H1 (cell line): Measurements from ENCODE around the gene LRRC27. TPM values are rescaled to one million over a fixed set of nuclear protein-coding genes. Genes with fewer than 3 reads are reported as not detected.
A peak's percentile ranks its signal among the peaks of the same experiment; 100 is the strongest.

ENCODE experiments used
- CTCF ChIA-PET: fragments of 300-600 bp; sonication (Branson Sonifier 250); formaldehyde crosslinking; loops from one replicate; lab custom pipeline; 2021; ENCODE audit not compliant: partially characterized antibody; lab: Charles Lee
- POLR2A ChIA-PET: fragments of 300-600 bp; sonication (Branson Sonifier 250); formaldehyde crosslinking; loops from one replicate; lab custom pipeline; 2021; ENCODE audit warnings: inconsistent platforms; ENCODE audit not compliant: partially characterized antibody; lab: Charles Lee
- DNase-seq, 2 experiments: peaks; one replicate each; pipeline versions ENCODE4 v3.0.0 to v3.0.0-alpha.2; 2010 to 2022; ENCODE audit warnings: low spot score in 2 of 2, low read depth in 1 of 2, mixed read lengths in 1 of 2
- FAIRE-seq: peaks from 2 replicates; lab custom pipeline; 2011; peaks lifted over from hg19 to GRCh38; lab: Jason Lieb, UNC
- H2AFZ ChIP-seq: 2 replicates; pipeline ENCODE4 v1.8.1; 2012; ENCODE audit warnings: low read length, inconsistent platforms
- H2AK5ac ChIP-seq: 2 replicates; pipeline ENCODE4 v1.6.1; 2013; ENCODE audit warnings: low read depth, low read length
- H2BK120ac ChIP-seq: replicated peaks from 2 replicates; pipeline ENCODE3; 2013; ENCODE audit warnings: low read depth, low read length, inconsistent platforms
- H2BK12ac ChIP-seq: 2 replicates; pipeline ENCODE4 v1.6.1; 2013; ENCODE audit warnings: low read depth, low read length
- H2BK15ac ChIP-seq: 2 replicates; pipeline ENCODE4 v1.6.1; 2013; ENCODE audit warnings: low read length
- H2BK20ac ChIP-seq: 2 replicates; pipeline ENCODE4 v1.6.1; 2013; ENCODE audit warnings: low read length
- H2BK5ac ChIP-seq: 2 replicates; pipeline ENCODE4 v1.6.1; 2013; ENCODE audit warnings: low read depth, low read length
- H3K14ac ChIP-seq: 2 replicates; pipeline ENCODE4 v1.6.1; 2013; ENCODE audit warnings: inconsistent platforms; ENCODE audit not compliant: insufficient read length
- H3K18ac ChIP-seq: 2 replicates; pipeline ENCODE4 v1.6.1; 2013; ENCODE audit warnings: low read length; ENCODE audit errors: extremely low read depth
- H3K23ac ChIP-seq: 2 replicates; pipeline ENCODE4 v1.6.1; 2013; ENCODE audit warnings: inconsistent platforms; ENCODE audit not compliant: insufficient read length
- H3K23me2 ChIP-seq: 2 replicates; pipeline ENCODE4 v1.6.1; 2013; ENCODE audit warnings: low read depth, low read length
- H3K27ac ChIP-seq: 2 replicates; pipeline ENCODE4 v1.6.1; 2011; ENCODE audit warnings: low read depth, low read length, inconsistent platforms
- H3K27me3 ChIP-seq, 4 experiments: replicated peaks in 1 of 4; 1 replicate in 1 of 4; 2 replicates in 3 of 4; pipeline versions ENCODE4 v1.6.1 to v1.8.1; 2011 to 2013; ENCODE audit warnings: low read length in 3 of 4, mild to moderate bottlenecking in 3 of 4, inconsistent platforms in 2 of 4, mixed read lengths in 2 of 4, moderate library complexity in 1 of 4; ENCODE audit not compliant: control insufficient read depth in 3 of 4, insufficient read depth in 3 of 4; ENCODE audit errors: extremely low read depth in 1 of 4
- H3K36me3 ChIP-seq, 4 experiments: 2 replicates each; pipeline versions ENCODE4 v1.6.1 to v1.8.1; 2011 to 2013; ENCODE audit warnings: mild to moderate bottlenecking in 4 of 4, low read length in 3 of 4, moderate library complexity in 2 of 4, control low read depth in 1 of 4, inconsistent platforms in 1 of 4; ENCODE audit not compliant: insufficient read depth in 4 of 4, control insufficient read depth in 2 of 4
- H3K4ac ChIP-seq: replicated peaks from 2 replicates; pipeline ENCODE3; 2013; ENCODE audit warnings: low read length, low read depth, mixed read lengths, inconsistent platforms; ENCODE audit not compliant: insufficient read length
- H3K4me1 ChIP-seq, 4 experiments: replicated peaks in 1 of 4; 1 replicate in 1 of 4; 2 replicates in 3 of 4; pipeline versions ENCODE4 v1.6.1 to v1.8.1; 2011 to 2013; ENCODE audit warnings: low read length in 3 of 4, inconsistent platforms in 2 of 4, mixed read lengths in 1 of 4; ENCODE audit not compliant: insufficient read depth in 4 of 4, control insufficient read depth in 3 of 4
- H3K4me2 ChIP-seq, 2 experiments: 2 replicates each; pipeline versions ENCODE4 v1.6.1 to v1.8.1; 2011 to 2013; ENCODE audit warnings: low read depth in 2 of 2, low read length in 2 of 2, control low read depth in 1 of 2, inconsistent platforms in 1 of 2, mild to moderate bottlenecking in 1 of 2; ENCODE audit not compliant: insufficient read depth in 1 of 2
- H3K4me3 ChIP-seq, 4 experiments: fragments of 200-600, 300-600 bp in 1 of 4; sonication (generic), shearing (Covaris generic), sonication (Bioruptor Twin) in 1 of 4; 2 replicates each; pipeline versions ENCODE4 v1.5.1 to v1.8.1; 2011 to 2016; ENCODE audit warnings: low read length in 4 of 4, low read depth in 3 of 4, control low read depth in 2 of 4, inconsistent platforms in 2 of 4, mild to moderate bottlenecking in 2 of 4, mixed read lengths in 1 of 4, moderate library complexity in 1 of 4; ENCODE audit not compliant: insufficient read depth in 2 of 4; ENCODE audit errors: extremely low read depth in 1 of 4
- H3K56ac ChIP-seq: replicated peaks from 2 replicates; pipeline ENCODE3; 2013; ENCODE audit warnings: low read depth, mild to moderate bottlenecking, mixed read lengths, low read length, inconsistent platforms; ENCODE audit not compliant: insufficient read length
- H3K79me1 ChIP-seq: 2 replicates; pipeline ENCODE4 v1.6.1; 2013; ENCODE audit warnings: low read depth, low read length, control low read depth
- H3K79me2 ChIP-seq, 2 experiments: 2 replicates each; pipeline versions ENCODE4 v1.6.1 to v1.8.1; 2012 to 2013; ENCODE audit warnings: low read length in 2 of 2, mild to moderate bottlenecking in 2 of 2, inconsistent platforms in 1 of 2; ENCODE audit not compliant: insufficient read depth in 2 of 2, control insufficient read depth in 1 of 2
- H3K9ac ChIP-seq, 4 experiments: replicated peaks in 1 of 4; 1 replicate in 1 of 4; 2 replicates in 3 of 4; pipeline versions ENCODE4 v1.6.1 to v1.8.1; 2011 to 2013; ENCODE audit warnings: low read depth in 3 of 4, low read length in 3 of 4, control low read depth in 2 of 4, mild to moderate bottlenecking in 2 of 4, moderate library complexity in 2 of 4, inconsistent platforms in 1 of 4; ENCODE audit errors: extremely low read depth in 1 of 4
- H3K9me3 ChIP-seq, 2 experiments: 2 replicates each; pipeline versions ENCODE4 v1.6.1 to v1.8.1; 2012 to 2013; ENCODE audit warnings: mild to moderate bottlenecking in 2 of 2, moderate library complexity in 2 of 2, control low read depth in 1 of 2, inconsistent platforms in 1 of 2, low read depth in 1 of 2, low read length in 1 of 2, mixed read lengths in 1 of 2; ENCODE audit not compliant: insufficient read depth in 2 of 2
- H4K20me1 ChIP-seq, 2 experiments: replicated peaks in 1 of 2; 2 replicates each; pipeline versions ENCODE3 to v1.8.1; 2011 to 2013; ENCODE audit warnings: inconsistent platforms in 2 of 2, low read length in 2 of 2, mild to moderate bottlenecking in 1 of 2; ENCODE audit not compliant: insufficient read depth in 2 of 2, control insufficient read depth in 1 of 2
- H4K5ac ChIP-seq: 2 replicates; pipeline ENCODE4 v1.6.1; 2013; ENCODE audit warnings: low read length, low read depth, mixed read lengths, inconsistent platforms; ENCODE audit not compliant: insufficient read length
- H4K8ac ChIP-seq: 2 replicates; pipeline ENCODE4 v1.8.0; 2013; ENCODE audit warnings: mild to moderate bottlenecking, moderate library complexity, low read length, inconsistent platforms; ENCODE audit not compliant: insufficient read depth; ENCODE audit errors: extremely low read depth
- H4K91ac ChIP-seq: replicated peaks from 2 replicates; pipeline ENCODE3; 2013; ENCODE audit warnings: low read length, mixed read lengths, inconsistent platforms; ENCODE audit not compliant: insufficient read length
- ASH2L ChIP-seq: fragments of 200-600, 300-600 bp; sonication (generic); IDR thresholded peaks from one replicate; pipeline ENCODE4 v1.7.1; 2017; ENCODE audit warnings: low read length
- CTBP2 ChIP-seq: IDR thresholded peaks from 2 replicates; pipeline ENCODE4 v1.7.0; 2011; ENCODE audit warnings: borderline replicate concordance, mild to moderate bottlenecking, moderate library complexity, mixed read lengths, low read length; ENCODE audit not compliant: insufficient read depth, insufficient read length
- EGR1 ChIP-seq: IDR thresholded peaks from 2 replicates; pipeline ENCODE4 v1.6.1; 2011; ENCODE audit warnings: low read depth, low read length, borderline replicate concordance
- HDAC6 ChIP-seq: IDR thresholded peaks from one replicate; pipeline ENCODE4 v1.7.1; 2012; ENCODE audit warnings: low read depth, mild to moderate bottlenecking, inconsistent platforms, low read length, moderate library complexity
- KDM4A ChIP-seq: IDR thresholded peaks from one replicate; pipeline ENCODE4 v1.7.1; 2012; ENCODE audit warnings: low read depth, mild to moderate bottlenecking, moderate library complexity, low read length, inconsistent platforms; ENCODE audit not compliant: severe bottlenecking
- KDM5A ChIP-seq: fragments of 200-600 bp; IDR thresholded peaks from 2 replicates; pipeline ENCODE4 v1.7.1; 2012; ENCODE audit warnings: mild to moderate bottlenecking, low read length, inconsistent platforms, mixed read lengths
- MAFK ChIP-seq: IDR thresholded peaks from 2 replicates; pipeline ENCODE4 v1.6.1; 2012; ENCODE audit warnings: low read depth, mild to moderate bottlenecking, improper control_type of control experiment, low read length
- NRF1 ChIP-seq: IDR thresholded peaks from 2 replicates; pipeline ENCODE4 v1.6.1; 2011; ENCODE audit warnings: mild to moderate bottlenecking, low read depth, low read length, improper control_type of control experiment
- POLR2A ChIP-seq, 2 experiments: IDR thresholded peaks; 1 replicate in 1 of 2; 2 replicates in 1 of 2; pipeline ENCODE4 v1.6.1; 2011; ENCODE audit warnings: low read depth in 2 of 2, low read length in 2 of 2, mild to moderate bottlenecking in 2 of 2; ENCODE audit errors: control extremely low read depth in 1 of 2
- SRF ChIP-seq: IDR thresholded peaks from 2 replicates; pipeline ENCODE4 v1.6.1; 2011; ENCODE audit warnings: mild to moderate bottlenecking, low read depth, low read length, moderate library complexity
- TAF7 ChIP-seq: optimal IDR thresholded peaks from 2 replicates; pipeline ENCODE3; 2011; ENCODE audit warnings: low read depth, mild to moderate bottlenecking, inconsistent platforms, low read length, moderate library complexity, borderline replicate concordance
- YY1 ChIP-seq: IDR thresholded peaks from 2 replicates; pipeline ENCODE4 v1.6.1; 2011; ENCODE audit warnings: low read depth, mild to moderate bottlenecking, low read length
- WGBS, 2 experiments: shearing (Covaris generic) in 1 of 2; methylation state at CpG; one replicate each; pipeline versions ENCODE4 v1.1.6 to v1.1.7; 2013 to 2015; ENCODE audit warnings: low lambda C conversion rate in 2 of 2, mixed read lengths in 2 of 2, inconsistent platforms in 1 of 2, low coverage in 1 of 2, missing lambda C conversion rate in 1 of 2; ENCODE audit not compliant: insufficient replicate concordance in 2 of 2, insufficient coverage in 1 of 2, insufficient read length in 1 of 2; ENCODE audit errors: extremely low coverage in 1 of 2, missing lambda C conversion rate in 1 of 2; 5-methylcytosine and 5-hydroxymethylcytosine counted together
- polyA plus RNA-seq, 7 experiments: library from polyadenylated mRNA; depleted of rRNA in 3 of 7; stranded (reverse) in 5 of 7; unstranded in 2 of 7; fragments of >200 nt in 5 of 7; fragments of 200-250 nt in 2 of 7; gene quantifications; 1 replicate in 5 of 7; 2 replicates in 1 of 7; 4 replicates in 1 of 7; pipeline versions ENCODE4 v1.2.1 to v1.2.3, GENCODE V29; 2011 to 2013; ENCODE audit warnings: missing spikeins in 2 of 7, mixed read lengths in 2 of 7
- total RNA-seq: library from RNA; stranded (reverse); fragmentation: NEBNext Ultra II Directional; extraction: Animal tissue kit (Norgen Biotek cat#: 25700); gene quantifications from 2 replicates; pipeline ENCODE4 v1.2.1, GENCODE V29; 2021
- TF ChIP-seq, protein P1 (sequence below): IDR thresholded peaks from 2 replicates; pipeline ENCODE4 v1.6.1; 2012; ENCODE audit warnings: inconsistent platforms

Gene LRRC27
- total and polyA plus RNA-seq, 2 of the 8 experiments (the other 6 are each of a cell fraction or from before 2014, with no cell fraction given), result 1.2 to 3.8 TPM

DNA sequence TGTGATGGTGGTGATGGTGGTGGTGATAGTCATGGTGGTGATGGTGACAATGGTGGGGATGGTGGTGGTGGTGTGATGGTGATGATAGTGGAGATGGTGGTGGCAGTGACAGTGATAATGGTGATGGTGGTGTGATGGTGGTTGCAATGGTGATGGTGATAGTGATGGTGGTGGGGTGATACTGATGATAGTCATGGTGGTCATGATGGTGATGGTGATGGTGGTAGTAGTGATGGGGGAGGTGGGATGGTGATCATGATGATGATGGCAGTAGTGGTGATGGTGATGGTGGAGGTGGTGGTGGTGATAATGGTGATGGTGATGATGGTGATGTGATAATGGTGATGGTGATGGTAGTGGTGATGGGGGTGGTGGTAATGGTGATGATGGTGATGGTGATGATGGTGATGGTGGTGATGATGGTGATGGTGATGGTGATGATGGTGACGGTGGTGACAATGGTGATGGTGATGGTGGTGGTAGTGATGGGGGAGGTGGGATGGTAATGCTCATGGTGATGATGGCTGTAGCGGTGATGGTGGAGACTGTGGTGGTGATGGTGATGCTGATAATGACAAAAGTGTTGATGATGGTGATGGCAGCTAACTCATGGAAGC lies 60.3 kb downstream of the LRRC27 start:
- Histone ChIP-seq H3K36me3 (no peaks in the 10 kb centered on the region), H3K4me1 (peaks cover 0 to 18% (median 13%) of the 10 kb centered on the region in 4 experiments; a peak in 6 of 7 replicates)
- POLR2A ChIA-PET, result no interaction called here
- no peak for TF ChIP-seq TAF7
- TF ChIP-seq MAFK, result no peak
- TF ChIP-seq CTBP2, result no peak
- TF ChIP-seq EGR1, result no peak
- TF ChIP-seq YY1, result no peak
- TF ChIP-seq KDM4A, result no peak
- no peak for TF ChIP-seq ASH2L
- no peak for TF ChIP-seq NRF1
- TF ChIP-seq POLR2A (IDR thresholded peaks at IDR 0.05; ENCODE audit: control extremely low read depth in 1 of 2, low read depth in 2 of 2, low read length in 2 of 2), result no peak
- TF ChIP-seq, protein P1, sequence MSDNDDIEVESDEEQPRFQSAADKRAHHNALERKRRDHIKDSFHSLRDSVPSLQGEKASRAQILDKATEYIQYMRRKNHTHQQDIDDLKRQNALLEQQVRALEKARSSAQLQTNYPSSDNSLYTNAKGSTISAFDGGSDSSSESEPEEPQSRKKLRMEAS, result no peak
- no peak for TF ChIP-seq HDAC6
- TF ChIP-seq KDM5A, result no peak
- TF ChIP-seq SRF, result no peak

More for the DNA sequence above, 60.3 kb downstream of the LRRC27 start:
- Histone ChIP-seq H4K20me1 (peaks cover 0 to 7% of the 10 kb centered on the region in 2 experiments), H2BK5ac (peak overlapping the region; percentile 44), H3K18ac (no peak overlapping the region), H3K27me3 (no peaks in the 10 kb centered on the region), H2AK5ac (peak overlapping the region; percentile 93; the same call in 1 of the 2 replicates), H2BK20ac (no peak overlapping the region), H3K23me2 (peaks cover 8% of the 10 kb centered on the region; the same call in 1 of the 2 replicates), H3K79me2 (no peaks in the 10 kb centered on the region), H3K9ac (no peak overlapping the region), H3K27ac (no peak overlapping the region), H2BK15ac (0 out of 2 replicates have a peak overlapping the region, but pooled peaks have one; percentile 77), H2BK120ac (no peak overlapping the region), H3K4me2 (no peak overlapping the region), H2BK12ac (0 out of 2 replicates have a peak overlapping the region, but pooled peaks have one; percentile 14), H3K79me1 (no peaks in the 10 kb centered on the region), H4K91ac (no peak overlapping the region), H4K8ac (no peak overlapping the region), H2AFZ (no peak overlapping the region), H3K23ac (no peak overlapping the region), H3K9me3 (no peaks in the 10 kb centered on the region), H3K4ac (no peak overlapping the region), H4K5ac (no peak overlapping the region), H3K14ac (no peak overlapping the region), H3K4me3 (no peak overlapping the region), H3K56ac (peak overlapping the region; percentile 49)
- FAIRE-seq (no peak), DNase-seq (no peak)
- CTCF ChIA-PET, result interaction anchor here (0.8 to 2.9 kb wide), 3 partner anchors 29 to 67 kb away, joined by 3 to 8 read pairs (median 7); no protein-coding TSS in a partner anchor
- 81% methylated on average over 2 of the region's 2 CpGs; no CpG with 5 or more reads in 1 of the 2 experiments for WGBS, 2 experiments
